GM18870 (cell line): ENCODE data around the gene ANK3.

Experiments used
- ATAC-seq: cut with Tn5 transposase; IDR thresholded peaks from one replicate; pipeline ENCODE4 v1.9.1; 2021; ENCODE audit warnings: moderate library complexity; ENCODE audit not compliant: unreplicated experiment

Gene ANK3

GRCh38 chr10:60389413-60390025 lies at the start of gene ANK3:
TSS of gene ANK3 (minus strand) at chr10:60389875. CDS start at chr10:60389538, 337 bp downstream.
- no peak for ATAC-seq

GRCh38 chr10:60434418-60435046 lies 44.9 kb upstream of the ANK3 start:
- no peak for ATAC-seq

GRCh38 chr10:60433684-60434083 lies 44.0 kb upstream of the ANK3 start:
- no peak for ATAC-seq

GRCh38 chr10:60430836-60431597 lies 41.3 kb upstream of the ANK3 start:
- ATAC-seq, result no peak

- ATAC-seq, result no peak
Measured at GRCh38 chr10:60430017-60430416, 40.3 kb upstream of the ANK3 start.

- ATAC-seq, result no peak
Measured at GRCh38 chr10:60429084-60429849, 39.6 kb upstream of the ANK3 start.

GRCh38 chr10:60428387-60428737 lies 38.7 kb upstream of the ANK3 start:
- ATAC-seq, result no peak

- no peak for ATAC-seq
Measured at GRCh38 chr10:60427709-60428386, 38.2 kb upstream of the ANK3 start.

GRCh38 chr10:60427148-60427547 lies 37.5 kb upstream of the ANK3 start:
- ATAC-seq, result no peak

GRCh38 chr10:60426425-60426824 lies 36.8 kb upstream of the ANK3 start:
- no peak for ATAC-seq

GRCh38 chr10:60425392-60426110 lies 35.9 kb upstream of the ANK3 start:
- no peak for ATAC-seq

- no peak for ATAC-seq
Measured at GRCh38 chr10:60424971-60425370, 35.3 kb upstream of the ANK3 start.

GRCh38 chr10:60423920-60424319 lies 34.2 kb upstream of the ANK3 start:
- ATAC-seq, result no peak

- no peak for ATAC-seq
Measured at GRCh38 chr10:60422809-60423208, 33.1 kb upstream of the ANK3 start.

GRCh38 chr10:60420991-60421894 lies 31.6 kb upstream of the ANK3 start:
- ATAC-seq, result no peak

GRCh38 chr10:60419249-60419648 lies 29.6 kb upstream of the ANK3 start:
- ATAC-seq, result no peak

- no peak for ATAC-seq
Measured at GRCh38 chr10:60417901-60418300, 28.2 kb upstream of the ANK3 start.

- ATAC-seq, result no peak
Measured at GRCh38 chr10:60417024-60417423, 27.3 kb upstream of the ANK3 start.

GRCh38 chr10:60414877-60415585 lies 25.4 kb upstream of the ANK3 start:
- ATAC-seq, result no peak
